ENCODE data around the gene LRRC36.

LRRC36 gene

DNA sequence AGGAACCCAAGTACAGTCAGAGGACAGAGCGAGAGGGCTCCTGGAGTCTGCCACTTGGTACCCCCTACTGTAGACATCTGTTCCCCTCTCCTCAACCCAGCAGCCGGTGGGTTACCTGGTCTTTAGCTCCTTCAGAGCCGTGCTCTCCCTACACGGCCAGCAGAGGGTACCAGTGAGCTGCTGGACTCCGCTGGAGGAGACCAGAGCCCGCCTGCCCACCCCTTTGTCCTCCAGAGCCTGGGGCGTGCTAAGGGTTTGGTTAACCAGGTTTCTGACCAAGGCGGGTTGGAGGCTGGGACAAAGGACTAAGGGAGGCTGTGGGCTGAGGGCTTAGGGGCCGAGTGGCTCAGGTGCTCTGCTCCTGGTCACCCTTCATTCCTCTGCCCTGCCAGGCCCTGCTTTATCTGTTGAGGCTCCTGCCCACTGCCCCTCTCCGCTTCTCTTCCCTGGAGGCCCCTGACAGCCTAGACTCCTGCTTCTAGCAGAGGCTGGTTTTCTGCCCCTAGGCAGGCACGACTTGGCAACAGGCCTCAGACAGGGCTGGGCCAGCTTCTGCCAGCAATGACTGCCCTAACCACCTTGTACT lies 101.6 kb downstream of the LRRC36 start:
- Histone ChIP-seq H3F3A (ENCODE audit: low read depth) (no peaks in the 10 kb centered on the region), H3K9ac (ENCODE audit: low read depth, low read length, poor library complexity, severe bottlenecking) (no peak overlapping the region), H3K4me2 (ENCODE audit: low read depth, low read length, poor library complexity, severe bottlenecking) (no peak overlapping the region), H3K9me3 (ENCODE audit: insufficient read depth, low read depth, low read length) (no peaks in the 10 kb centered on the region), H4K20me1 (ENCODE audit: insufficient read depth, low read length, poor library complexity, severe bottlenecking) (no peaks in the 10 kb centered on the region), H3K36me3 (ENCODE audit: insufficient read depth, low read length) (no peaks in the 10 kb centered on the region), H3K27me3 (ENCODE audit: insufficient read depth, low read length, poor library complexity, severe bottlenecking) (no peaks in the 10 kb centered on the region), H3K9me2 (replicated peaks; ENCODE audit: low read depth, low read length) (no peaks in the 10 kb centered on the region), H3K4me3 (ENCODE audit: low read length, poor library complexity, severe bottlenecking) (no peak overlapping the region), H3K4me1 (ENCODE audit: insufficient read depth, low read length, poor library complexity, severe bottlenecking) (no peaks in the 10 kb centered on the region), H3K79me2 (ENCODE audit: insufficient read depth, low read length) (no peaks in the 10 kb centered on the region), H2AFZ (ENCODE audit: low read length) (peak overlapping the region; percentile 45; the same call in 1 of the 2 replicates)
- TF ChIP-seq, protein P1, sequence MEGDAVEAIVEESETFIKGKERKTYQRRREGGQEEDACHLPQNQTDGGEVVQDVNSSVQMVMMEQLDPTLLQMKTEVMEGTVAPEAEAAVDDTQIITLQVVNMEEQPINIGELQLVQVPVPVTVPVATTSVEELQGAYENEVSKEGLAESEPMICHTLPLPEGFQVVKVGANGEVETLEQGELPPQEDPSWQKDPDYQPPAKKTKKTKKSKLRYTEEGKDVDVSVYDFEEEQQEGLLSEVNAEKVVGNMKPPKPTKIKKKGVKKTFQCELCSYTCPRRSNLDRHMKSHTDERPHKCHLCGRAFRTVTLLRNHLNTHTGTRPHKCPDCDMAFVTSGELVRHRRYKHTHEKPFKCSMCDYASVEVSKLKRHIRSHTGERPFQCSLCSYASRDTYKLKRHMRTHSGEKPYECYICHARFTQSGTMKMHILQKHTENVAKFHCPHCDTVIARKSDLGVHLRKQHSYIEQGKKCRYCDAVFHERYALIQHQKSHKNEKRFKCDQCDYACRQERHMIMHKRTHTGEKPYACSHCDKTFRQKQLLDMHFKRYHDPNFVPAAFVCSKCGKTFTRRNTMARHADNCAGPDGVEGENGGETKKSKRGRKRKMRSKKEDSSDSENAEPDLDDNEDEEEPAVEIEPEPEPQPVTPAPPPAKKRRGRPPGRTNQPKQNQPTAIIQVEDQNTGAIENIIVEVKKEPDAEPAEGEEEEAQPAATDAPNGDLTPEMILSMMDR (conservative IDR thresholded peaks at IDR 0.05; ENCODE audit: low read length), result peak; percentile 86
- TF ChIP-seq EZH2phosphoT487 (IDR thresholded peaks at IDR 0.05; ENCODE audit: borderline replicate concordance), result no peak

DNA sequence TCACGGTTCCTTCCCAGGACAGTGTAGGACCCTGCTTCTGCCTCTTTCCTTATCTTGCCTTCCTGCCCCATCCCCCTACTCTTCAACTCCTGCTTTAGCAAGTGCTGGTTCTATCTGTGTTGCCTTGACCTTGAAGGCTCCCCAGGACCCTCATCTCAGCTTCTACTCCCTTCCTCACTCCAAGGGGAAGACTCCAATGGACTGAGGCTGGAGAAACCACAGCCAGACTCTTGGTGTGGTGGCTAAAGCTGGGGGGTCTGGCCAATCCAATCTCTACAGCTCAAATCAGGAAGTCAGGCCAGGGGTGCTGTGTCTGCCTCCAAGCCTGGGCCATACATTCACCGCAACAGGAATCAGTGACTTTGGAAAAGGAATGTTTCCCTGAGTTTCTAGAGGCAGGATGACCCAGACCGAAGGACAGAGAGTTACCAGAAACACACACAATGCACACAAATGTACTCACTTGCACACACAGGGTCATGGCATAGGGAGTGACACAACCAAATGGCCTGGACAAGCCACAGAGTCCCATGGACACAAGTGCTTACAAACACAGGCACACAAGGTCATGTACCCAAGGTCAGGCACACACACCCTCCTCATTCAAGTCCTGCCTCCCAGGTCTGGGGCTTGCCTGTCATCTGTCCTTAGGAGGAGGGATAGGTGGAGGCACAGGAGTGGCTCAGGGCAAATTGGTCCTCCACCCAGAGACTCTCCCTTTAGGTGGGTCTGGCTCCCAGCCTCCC lies 102.6 kb downstream of the LRRC36 start:
- Histone ChIP-seq H2AFZ (ENCODE audit: low read length) (no peak overlapping the region), H3K79me2 (ENCODE audit: insufficient read depth, low read length) (no peaks in the 10 kb centered on the region), H3K36me3 (ENCODE audit: insufficient read depth, low read length) (no peaks in the 10 kb centered on the region), H3K4me3 (ENCODE audit: low read length, poor library complexity, severe bottlenecking) (no peak overlapping the region), H3K4me1 (ENCODE audit: insufficient read depth, low read length, poor library complexity, severe bottlenecking) (no peaks in the 10 kb centered on the region), H3K9ac (ENCODE audit: low read depth, low read length, poor library complexity, severe bottlenecking) (no peak overlapping the region), H3F3A (ENCODE audit: low read depth) (no peaks in the 10 kb centered on the region), H4K20me1 (ENCODE audit: insufficient read depth, low read length, poor library complexity, severe bottlenecking) (no peaks in the 10 kb centered on the region), H3K9me2 (replicated peaks; ENCODE audit: low read depth, low read length) (no peaks in the 10 kb centered on the region), H3K9me3 (ENCODE audit: insufficient read depth, low read depth, low read length) (no peaks in the 10 kb centered on the region), H3K27me3 (ENCODE audit: insufficient read depth, low read length, poor library complexity, severe bottlenecking) (no peaks in the 10 kb centered on the region), H3K4me2 (ENCODE audit: low read depth, low read length, poor library complexity, severe bottlenecking) (no peak overlapping the region)
- TF ChIP-seq EZH2phosphoT487 (IDR thresholded peaks at IDR 0.05; ENCODE audit: borderline replicate concordance), result no peak
- TF ChIP-seq, protein P1 (conservative IDR thresholded peaks at IDR 0.05; ENCODE audit: low read length), result no peak

DNA sequence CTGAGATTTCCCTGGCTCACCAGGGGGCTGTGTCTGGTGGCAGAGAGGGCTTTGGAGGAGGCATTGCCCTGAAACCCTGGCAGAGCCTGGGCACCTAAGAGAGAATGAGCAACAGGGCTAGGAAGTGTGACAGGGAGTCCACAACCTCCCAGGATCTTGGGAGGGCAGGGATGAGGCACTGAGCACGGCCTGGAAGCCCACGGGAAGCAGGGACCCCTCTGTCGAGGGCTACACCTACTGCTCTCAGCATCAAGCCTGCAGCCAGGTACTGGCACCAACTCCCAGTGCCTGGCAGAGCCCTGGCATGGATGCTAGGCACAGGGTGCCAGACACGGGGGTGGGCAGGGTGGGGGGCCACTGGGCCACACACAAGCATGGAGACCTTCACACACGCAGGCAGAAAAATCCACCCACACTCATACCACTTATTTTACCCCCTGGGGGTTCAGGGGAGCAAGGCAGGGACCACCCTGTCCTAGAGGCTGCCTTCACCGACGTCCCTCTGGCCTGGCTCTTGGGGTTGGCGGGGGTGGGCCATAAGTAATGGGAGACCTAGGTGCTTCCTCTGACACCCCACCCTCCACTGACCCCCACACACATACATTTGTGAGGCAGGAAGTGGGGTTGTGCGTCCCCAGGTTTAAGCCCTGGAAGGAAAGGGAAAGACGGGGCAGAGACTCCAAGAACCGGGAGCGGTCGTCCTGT lies 103.3 kb downstream of the LRRC36 start:
- no peaks in the 10 kb centered on the region for H3K79me2 ChIP-seq (ENCODE audit: insufficient read depth, low read length)
- H2AFZ ChIP-seq (ENCODE audit: low read length), result no peak overlapping the region
- TF ChIP-seq, protein P1 (conservative IDR thresholded peaks at IDR 0.05; ENCODE audit: low read length), result no peak
- no peak for TF ChIP-seq EZH2phosphoT487 (IDR thresholded peaks at IDR 0.05; ENCODE audit: borderline replicate concordance)

More for the DNA sequence above, 103.3 kb downstream of the LRRC36 start:
- Histone ChIP-seq H4K20me1 (ENCODE audit: insufficient read depth, low read length, poor library complexity, severe bottlenecking) (no peaks in the 10 kb centered on the region), H3K9me3 (ENCODE audit: insufficient read depth, low read depth, low read length) (no peaks in the 10 kb centered on the region), H3K36me3 (ENCODE audit: insufficient read depth, low read length) (no peaks in the 10 kb centered on the region), H3F3A (ENCODE audit: low read depth) (no peaks in the 10 kb centered on the region), H3K4me2 (ENCODE audit: low read depth, low read length, poor library complexity, severe bottlenecking) (no peak overlapping the region), H3K4me3 (ENCODE audit: low read length, poor library complexity, severe bottlenecking) (no peak overlapping the region), H3K4me1 (ENCODE audit: insufficient read depth, low read length, poor library complexity, severe bottlenecking) (no peaks in the 10 kb centered on the region), H3K9ac (ENCODE audit: low read depth, low read length, poor library complexity, severe bottlenecking) (no peak overlapping the region), H3K27me3 (ENCODE audit: insufficient read depth, low read length, poor library complexity, severe bottlenecking) (no peaks in the 10 kb centered on the region), H3K9me2 (replicated peaks; ENCODE audit: low read depth, low read length) (no peaks in the 10 kb centered on the region)

Data from Loucy (cell line).